Fibroblast of the aortic adventitia (primary cell): ENCODE results near the gene RPL14. TPM values are rescaled to one million over a fixed set of nuclear protein-coding genes. Genes with fewer than 3 reads are reported as not detected.

Experiments
- DNase-seq: peaks from one replicate; pipeline ENCODE4 v3.0.0-alpha.2; 2010; ENCODE audit warnings: low read depth
- H3K4me3 ChIP-seq: 2 replicates; pipeline ENCODE4 v1.5.1; 2011; ENCODE audit warnings: low read depth, mild to moderate bottlenecking, control low read depth, low read length, moderate library complexity
- CTCF ChIP-seq: IDR thresholded peaks from 2 replicates; pipeline ENCODE4 v1.5.1; 2011; ENCODE audit warnings: mild to moderate bottlenecking, low read length, control low read depth, inconsistent platforms; ENCODE audit not compliant: insufficient read depth
- total RNA-seq: library from RNA; depleted of rRNA; stranded (reverse); fragments of >200 nt; gene quantifications from 2 replicates; pipeline ENCODE4 v1.2.3, GENCODE V29; 2012; ENCODE audit warnings: low replicate concordance

Gene RPL14
- 102 and 722 TPM in 2 replicates for total RNA-seq

GRCh38 chr3:40456940-40457823, at the start of gene RPL14:
Gene RPL14, plus strand, starts transcription at chr3:40457339. Its CDS starts 133 bp downstream, at chr3:40457472.
- no peak for TF ChIP-seq CTCF
- H3K4me3 ChIP-seq = peak within 1 kb of the TSS; percentile 97
- DNase-seq = peak; percentile 95

- H3K4me3 ChIP-seq = no peak overlapping the region
- no peak for TF ChIP-seq CTCF
- no peak for DNase-seq
Observed at GRCh38 chr3:40407611-40408010, 49.5 kb upstream of the RPL14 start.

- no peak for DNase-seq
- TF ChIP-seq CTCF = no peak
- H3K4me3 ChIP-seq = no peak overlapping the region
Observed at GRCh38 chr3:40414270-40414669, 42.9 kb upstream of the RPL14 start.

GRCh38 chr3:40417845-40418543, 39.1 kb upstream of the RPL14 start:
- no peak overlapping the region for H3K4me3 ChIP-seq
- DNase-seq = no peak
- TF ChIP-seq CTCF = no peak

- DNase-seq = no peak
- TF ChIP-seq CTCF = no peak
- no peak overlapping the region for H3K4me3 ChIP-seq
Observed at GRCh38 chr3:40422861-40423260, 34.3 kb upstream of the RPL14 start.

- no peak for TF ChIP-seq CTCF
- no peak for DNase-seq
- H3K4me3 ChIP-seq = no peak overlapping the region
Observed at GRCh38 chr3:40427045-40427669, 30.0 kb upstream of the RPL14 start.
